Measurements from ENCODE around the gene UBE2G2. TPM values are rescaled to one million over a fixed set of nuclear protein-coding genes. Genes with fewer than 3 reads are reported as not detected.
A peak's percentile ranks its signal among the peaks of the same experiment; 100 is the strongest.
"Not testable (repeated sequence)": the region's sequence is repeated elsewhere in the genome, so short reads cannot be mapped to it uniquely, and the experiment has no call there.

UBE2G2 gene
- total RNA-seq, 1 donor from 2014 or later = 65.0 TPM

DNA sequence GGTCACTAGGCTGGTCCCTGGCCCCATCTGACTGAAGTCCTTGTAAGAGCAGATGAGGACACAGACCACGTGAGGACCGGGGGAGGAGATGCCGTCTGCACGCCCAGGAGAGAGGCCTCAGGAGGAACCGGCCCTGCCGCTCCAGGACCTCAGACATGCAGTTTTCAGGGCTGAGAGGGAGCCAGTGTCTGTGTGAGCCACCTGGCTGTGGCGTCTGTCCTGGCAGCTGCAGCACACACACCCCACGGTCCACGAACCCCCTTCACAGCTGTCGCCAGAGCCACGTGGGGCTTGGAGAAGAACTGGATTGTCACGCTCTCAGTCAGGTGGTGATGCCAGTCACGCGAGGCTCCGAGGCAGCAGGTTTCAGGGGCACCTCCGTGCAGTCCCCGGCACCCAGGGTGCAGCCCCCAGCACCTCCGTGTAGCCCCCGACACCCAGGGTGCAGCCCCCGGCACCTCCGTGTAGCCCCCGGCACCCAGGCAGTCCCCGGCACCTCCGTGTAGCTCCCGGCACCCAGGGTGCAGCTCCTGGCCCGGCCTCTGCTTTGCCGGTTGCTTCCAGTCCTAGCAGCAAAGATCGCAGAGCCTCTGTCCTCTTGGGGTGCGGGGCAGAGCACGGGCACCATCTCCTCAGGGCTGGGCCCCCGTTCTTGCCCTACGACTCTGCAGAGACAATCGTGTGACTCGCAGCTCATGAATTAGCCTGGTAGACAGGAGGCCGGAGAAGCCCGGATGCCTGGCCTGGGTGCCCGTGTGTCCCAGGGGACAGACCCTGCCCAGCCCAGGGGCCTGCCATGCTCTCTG is 35.2 kb upstream of the UBE2G2 start:
- DNase-seq (ENCODE audit: low read depth in 2 of 2) = no peak

GRCh38 chr21:44836349-44836665 is 34.7 kb upstream of the UBE2G2 start:
- no peak for DNase-seq (ENCODE audit: low read depth in 2 of 2)

- DNase-seq (ENCODE audit: low read depth in 2 of 2) = no peak
These were observed 34.0 kb upstream of the UBE2G2 start for GRCh38 chr21:44835647-44835973.

DNA sequence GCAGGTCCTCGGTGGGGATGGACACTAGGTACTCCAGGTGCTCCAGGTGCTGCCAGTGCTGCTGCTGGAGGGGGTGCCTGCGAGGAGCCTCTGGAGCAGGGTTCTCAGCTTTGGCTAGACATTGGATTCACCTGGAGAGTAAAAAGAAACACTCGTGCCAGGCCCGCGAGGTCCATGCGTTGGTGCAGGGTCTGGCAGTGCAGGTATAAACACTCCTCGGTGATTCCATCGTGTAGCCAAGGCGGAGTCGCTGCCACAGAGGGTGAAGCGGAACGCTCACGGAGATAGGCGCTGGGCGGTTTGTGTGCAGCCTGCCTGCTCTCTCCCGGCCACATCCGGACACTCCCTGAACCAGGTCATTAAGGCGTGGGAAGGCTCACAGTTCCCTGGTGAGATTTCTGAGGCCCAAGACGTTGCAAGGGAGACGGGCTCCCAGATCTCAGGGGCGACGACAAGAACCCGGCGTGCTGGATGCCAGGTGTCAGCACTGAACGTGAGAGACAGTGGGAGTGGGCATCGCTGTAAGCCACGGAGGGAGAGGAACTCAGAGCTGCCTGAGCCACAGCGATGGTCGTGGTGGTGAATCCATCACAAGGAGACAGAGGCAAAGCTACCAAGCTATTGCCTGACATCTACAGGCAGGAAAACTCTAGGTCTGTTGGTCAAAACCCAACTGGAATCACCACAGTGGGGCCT is 33.5 kb upstream of the UBE2G2 start:
- DNase-seq (ENCODE audit: low read depth in 2 of 2) = no peak

- no peak for DNase-seq (ENCODE audit: low read depth in 2 of 2)
These were observed 32.8 kb upstream of the UBE2G2 start for GRCh38 chr21:44834231-44834950.

DNA sequence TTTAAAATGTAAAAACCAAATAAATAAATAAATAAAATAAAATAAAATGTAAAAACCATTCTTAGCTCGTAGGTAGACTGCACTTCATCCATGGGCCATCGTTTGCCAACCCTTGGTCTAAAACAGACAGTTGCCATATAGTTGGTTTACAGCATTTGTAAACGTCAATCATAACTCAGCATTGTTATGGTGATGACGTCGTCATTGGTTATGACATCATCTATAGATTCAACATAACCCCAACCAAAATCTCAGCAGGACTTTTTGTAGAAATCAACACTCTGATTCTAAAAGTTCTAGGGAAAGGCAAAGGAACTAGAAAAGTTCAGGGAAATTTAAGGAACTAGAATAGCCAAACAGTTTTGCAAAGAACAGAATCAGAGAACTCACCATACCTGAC is 32.0 kb upstream of the UBE2G2 start:
- no peak for DNase-seq (ENCODE audit: low read depth in 2 of 2)

- not testable (repeated sequence) for DNase-seq (ENCODE audit: low read depth in 2 of 2)
These were observed 31.1 kb upstream of the UBE2G2 start for GRCh38 chr21:44832516-44833255.

DNA sequence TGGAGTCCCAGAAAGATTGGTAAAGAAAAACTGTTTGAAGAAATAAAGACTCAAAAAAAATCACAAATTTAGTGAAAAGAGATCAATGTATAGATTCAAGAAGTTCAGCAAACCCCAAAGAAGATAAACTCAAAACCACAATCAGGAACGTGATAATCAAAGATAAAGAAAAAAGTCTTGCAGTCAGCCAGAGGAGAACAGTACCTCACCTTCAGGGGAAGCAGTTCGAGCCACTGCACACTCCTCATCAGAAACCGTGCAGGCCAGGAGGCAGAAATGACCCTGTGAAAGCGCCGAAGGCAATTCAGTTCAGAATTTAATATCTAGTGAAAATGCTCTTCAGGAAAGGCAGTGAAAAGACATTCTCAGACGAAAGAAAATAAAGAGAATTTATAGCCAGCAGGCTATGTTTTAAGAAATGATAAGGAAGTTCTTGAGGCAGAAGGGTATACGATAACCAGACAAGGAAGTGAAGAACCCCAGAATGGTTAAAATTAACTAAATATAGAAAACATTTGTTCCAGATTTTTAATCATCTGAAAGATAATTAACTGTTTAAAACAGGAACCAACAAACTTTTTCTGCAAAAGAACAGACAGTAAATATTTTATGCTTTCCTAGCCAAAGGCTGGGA is 29.7 kb upstream of the UBE2G2 start:
- no peak for DNase-seq (ENCODE audit: low read depth in 2 of 2)

DNA sequence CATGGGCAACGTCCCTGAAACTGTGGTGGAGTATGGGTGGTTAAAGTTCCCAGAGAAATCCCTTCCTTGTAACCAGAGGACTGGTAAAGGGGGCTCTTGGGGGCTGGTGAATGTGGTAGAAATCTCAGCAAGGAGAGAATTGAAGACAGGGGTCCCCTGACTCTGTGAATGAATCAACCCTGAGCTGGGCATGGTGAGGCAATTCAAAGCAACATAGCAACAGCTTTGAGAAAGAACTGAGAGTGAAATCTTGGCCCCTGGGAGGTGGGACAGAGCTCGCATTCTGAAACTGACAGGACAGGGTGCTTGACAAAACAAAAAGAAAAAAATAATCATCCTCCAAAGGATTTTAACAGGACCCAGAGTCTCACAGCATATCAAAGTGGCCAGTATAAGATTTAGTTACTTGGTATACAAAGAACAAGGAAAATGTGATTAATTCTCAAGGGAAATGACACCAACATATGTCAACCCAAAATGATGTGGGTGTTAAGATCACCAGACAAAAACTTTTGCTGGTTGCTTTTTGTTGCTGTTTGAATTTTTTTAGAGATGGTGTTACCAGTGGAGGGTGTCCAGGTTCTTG is 28.0 kb upstream of the UBE2G2 start:
- DNase-seq (ENCODE audit: low read depth in 2 of 2) = no peak

DNA sequence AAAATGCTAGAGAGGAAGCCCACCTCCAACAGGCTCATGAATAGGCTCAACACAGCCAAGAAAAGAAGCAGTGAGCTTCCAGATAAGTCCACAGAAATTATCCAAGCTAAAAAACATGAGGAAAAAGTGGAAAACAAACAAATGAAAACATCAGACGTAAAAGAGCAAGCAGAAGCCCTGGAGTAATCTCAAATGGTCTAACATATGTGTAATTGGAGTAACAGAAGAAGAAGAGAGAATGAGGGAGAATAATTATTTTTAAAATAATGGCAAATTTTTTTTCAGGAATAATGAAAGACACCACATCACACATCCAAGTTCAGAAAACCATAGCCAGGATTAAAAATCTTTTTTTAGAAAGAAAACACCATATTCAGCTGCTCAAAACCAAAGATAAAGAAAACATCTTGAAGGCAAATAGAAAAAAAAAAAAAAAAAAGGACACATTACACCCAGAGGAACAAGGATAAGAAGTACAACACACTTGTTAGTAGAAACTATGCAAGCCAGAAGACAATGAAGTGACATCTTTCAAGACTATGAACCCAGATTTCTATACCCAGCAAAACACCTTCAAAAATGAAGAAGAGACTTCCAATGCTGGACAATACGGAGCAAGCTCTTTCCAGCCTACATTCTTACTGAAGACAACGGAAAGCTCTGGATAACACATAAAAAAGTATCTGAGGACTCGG is 26.9 kb upstream of the UBE2G2 start:
- DNase-seq (ENCODE audit: low read depth in 2 of 2) = no peak

- no peak for DNase-seq (ENCODE audit: low read depth in 2 of 2)
These were observed 21.6 kb upstream of the UBE2G2 start for GRCh38 chr21:44823179-44823660.

- no peak for DNase-seq (ENCODE audit: low read depth in 2 of 2)
These were observed 21.0 kb upstream of the UBE2G2 start for GRCh38 chr21:44822484-44823178.

DNA sequence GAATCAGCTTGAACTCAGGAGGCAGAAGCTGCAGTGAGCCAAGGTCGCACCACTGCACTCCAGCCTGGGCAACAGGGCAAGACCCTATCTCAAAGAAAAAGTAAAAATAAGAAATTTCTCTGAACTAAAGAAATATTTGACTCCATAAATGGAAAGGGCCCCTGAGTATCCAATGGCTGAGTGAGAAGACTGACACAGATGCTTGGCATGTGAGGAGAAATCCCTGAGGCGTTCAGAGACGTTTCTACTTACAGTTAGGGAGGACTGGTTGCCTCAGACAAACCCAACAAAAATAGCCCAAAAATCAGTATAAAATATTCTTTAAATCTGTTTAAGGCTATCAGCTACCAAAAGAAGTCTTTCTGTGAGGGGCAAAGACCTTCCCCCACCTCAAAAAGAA is 19.2 kb upstream of the UBE2G2 start:
- DNase-seq (ENCODE audit: low read depth in 2 of 2) = no peak

DNA sequence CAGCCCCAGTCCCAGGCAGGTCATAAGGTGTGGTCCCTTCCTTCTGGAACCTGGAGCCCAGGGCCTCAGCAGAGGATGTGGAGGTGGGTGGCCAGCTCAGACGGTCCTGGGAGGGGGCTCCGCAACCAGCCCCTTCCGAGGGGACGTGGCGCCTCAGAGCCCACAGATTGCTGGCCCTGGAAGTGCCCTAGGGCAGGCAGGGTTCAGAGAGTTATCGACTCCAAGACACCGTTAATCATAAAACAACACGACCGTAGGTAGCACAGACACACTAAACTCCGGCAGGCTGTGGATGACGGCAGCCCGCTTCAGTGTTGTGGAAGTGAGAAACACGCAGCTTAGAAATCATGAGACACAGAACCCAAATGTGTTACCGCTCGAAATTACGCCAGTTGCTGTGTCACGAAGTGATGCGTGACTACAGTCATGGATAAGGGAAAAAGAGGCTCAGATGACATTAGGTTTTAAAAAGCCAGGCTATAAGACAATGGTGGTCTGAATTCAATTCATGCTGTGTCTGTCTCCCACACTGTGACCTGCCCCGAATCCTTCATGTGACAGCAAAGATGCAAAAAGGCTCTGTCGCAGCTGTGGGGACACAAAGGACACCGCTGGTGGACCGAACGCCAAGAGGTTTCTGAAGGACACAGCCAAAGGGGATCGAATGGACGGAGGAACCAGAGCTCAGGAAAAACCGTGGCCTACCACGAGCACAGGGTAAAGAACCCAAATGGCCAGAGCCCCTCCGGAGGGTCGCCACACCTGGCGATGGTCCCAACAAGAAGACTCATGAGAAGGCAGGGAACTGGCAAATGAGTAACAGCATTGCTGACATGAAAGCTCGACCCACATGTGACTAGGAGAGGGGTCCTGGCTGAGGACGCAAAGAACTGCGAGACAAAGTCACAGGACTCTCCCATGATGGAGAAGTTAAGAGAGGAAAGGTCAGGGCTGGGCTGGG is 17.9 kb upstream of the UBE2G2 start:
- no peak for DNase-seq (ENCODE audit: low read depth in 2 of 2)

- no peak for DNase-seq (ENCODE audit: low read depth in 2 of 2)
These were observed 17.0 kb upstream of the UBE2G2 start for GRCh38 chr21:44818640-44819011.

- peak; percentile 32 to 85 for DNase-seq (ENCODE audit: low read depth in 2 of 2)
These were observed 16.5 kb upstream of the UBE2G2 start, which contains the start of gene SUMO3 for GRCh38 chr21:44817914-44818639. SUMO3 (minus strand) TSS chr21:44818062; CDS start chr21:44817968, 94 bp downstream.

DNA sequence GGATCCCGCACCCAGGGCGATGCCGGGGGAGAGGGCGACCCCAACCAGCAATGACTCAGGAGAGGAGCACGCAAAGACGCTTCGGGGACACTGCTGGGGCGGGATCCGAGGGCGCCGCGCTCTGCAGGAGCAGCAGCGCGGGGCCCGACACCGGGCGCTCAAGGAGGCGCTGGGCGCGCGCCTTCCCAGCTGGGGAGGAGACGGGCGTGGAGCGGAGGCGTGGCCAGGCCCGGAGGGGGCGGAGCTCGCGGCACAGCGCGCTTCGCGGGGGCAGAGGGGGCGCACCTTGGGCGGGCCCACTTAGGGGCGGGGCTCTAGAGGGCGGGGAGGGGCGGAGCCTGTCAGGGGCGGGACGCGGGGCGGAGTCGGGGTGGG is 15.9 kb upstream of the UBE2G2 start:
- peak; percentile 60 to 92 for DNase-seq (ENCODE audit: low read depth in 2 of 2)
